Inferior parietal cortex (tissue), 1 donor: Measurements from ENCODE around the gene GRIN1.

ENCODE experiments used
- DNase-seq: peaks from one replicate; pipeline ENCODE4 v3.0.0-alpha.2; 2016; ENCODE audit errors: extremely low spot score

GRIN1 gene

GRCh38 chr9:137178201-137178938 is 39.4 kb downstream of the GRIN1 start:
- no peak for DNase-seq

GRCh38 chr9:137178939-137179630 is 40.1 kb downstream of the GRIN1 start:
- DNase-seq, result no peak

GRCh38 chr9:137179761-137180160 is 40.8 kb downstream of the GRIN1 start:
- no peak for DNase-seq

GRCh38 chr9:137180491-137180890 is 41.5 kb downstream of the GRIN1 start:
- no peak for DNase-seq

- DNase-seq, result no peak
Measured at GRCh38 chr9:137181680-137182079, 42.7 kb downstream of the GRIN1 start.

- no peak for DNase-seq
Measured at GRCh38 chr9:137182836-137183235, 43.9 kb downstream of the GRIN1 start.

- DNase-seq, result no peak
Measured at GRCh38 chr9:137183980-137184595, 45.1 kb downstream of the GRIN1 start.

- DNase-seq, result no peak
Measured at GRCh38 chr9:137184881-137185660, 46.1 kb downstream of the GRIN1 start.

- no peak for DNase-seq
Measured at GRCh38 chr9:137185921-137186320, 47.0 kb downstream of the GRIN1 start.

GRCh38 chr9:137186385-137186784 is 47.4 kb downstream of the GRIN1 start:
- no peak for DNase-seq

GRCh38 chr9:137187386-137187785 is 48.4 kb downstream of the GRIN1 start:
- no peak for DNase-seq

- no peak for DNase-seq
Measured at GRCh38 chr9:137188086-137188489, 49.1 kb downstream of the GRIN1 start.

GRCh38 chr9:137188490-137189296 is 49.7 kb downstream of the GRIN1 start, which contains the start of the genes ANAPC2 and SSNA1:
TSS of gene ANAPC2 (minus strand) at chr9:137188560. CDS start at chr9:137188532, 28 bp downstream.
TSS of gene SSNA1 (plus strand) at chr9:137188676. CDS start at chr9:137188727, 51 bp downstream.
- peak; percentile 93 for DNase-seq

- DNase-seq, result no peak
Measured at GRCh38 chr9:137189297-137190295, 50.6 kb downstream of the GRIN1 start.

- no peak for DNase-seq
Measured at GRCh38 chr9:137190315-137190856, 51.4 kb downstream of the GRIN1 start.

- no peak for DNase-seq
Measured at GRCh38 chr9:137191245-137191644, 52.3 kb downstream of the GRIN1 start.

GRCh38 chr9:137191691-137192447 is 52.9 kb downstream of the GRIN1 start:
- no peak for DNase-seq

- DNase-seq, result no peak
Measured at GRCh38 chr9:137192448-137192780, 53.5 kb downstream of the GRIN1 start.

- no peak for DNase-seq
Measured at GRCh38 chr9:137192859-137193258, 53.9 kb downstream of the GRIN1 start.
